ENCODE measurements around the gene CAVIN1. TPM values are rescaled to one million over a fixed set of nuclear protein-coding genes. Genes with fewer than 3 reads are reported as not detected.

Gene CAVIN1
- total and polyA plus RNA-seq, 10 donors, result 25.3 to 224 (median 131) TPM

DNA sequence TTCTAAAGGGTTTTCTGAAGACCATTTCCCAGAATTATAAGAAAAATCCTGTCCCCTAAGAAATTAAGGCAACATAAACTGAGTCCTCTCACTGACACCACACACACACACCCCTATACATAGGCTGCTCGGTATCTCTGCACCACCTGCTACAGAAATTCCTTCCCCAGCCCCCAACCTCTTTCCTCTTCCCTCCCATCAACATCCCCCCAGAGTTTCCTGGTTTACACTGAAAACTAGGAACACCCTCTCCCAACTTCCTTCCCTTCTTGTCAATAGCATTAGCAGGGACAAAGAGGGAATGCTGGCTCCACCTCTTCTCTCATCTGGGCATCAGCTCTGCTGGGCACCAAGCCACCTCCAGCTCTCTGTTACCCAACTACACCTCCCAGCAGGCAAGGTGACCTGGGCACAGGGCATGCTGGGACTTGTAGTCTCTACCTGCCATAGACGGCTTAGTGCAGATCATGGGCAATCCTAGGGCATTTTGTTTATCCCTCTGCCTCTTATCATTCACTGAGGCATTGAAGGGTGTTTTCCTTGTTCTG, 15.7 kb downstream of the CAVIN1 start:
- H3K4me3 ChIP-seq, result peak overlapping the region in 1 of 8 donors; percentile 4
- H3K4me1 ChIP-seq, result peaks cover 24 to 97% (median 62%) of the 10 kb centered on the region in 6 donors
- peaks cover 0 to 31% (median 11%) of the 10 kb centered on the region in 6 donors for H3K36me3 ChIP-seq
- peak; percentile 93 for DNase-seq
- peak in 2 of 3 donors; percentile 78 to 86 for TF ChIP-seq POLR2AphosphoS5 (IDR thresholded peaks at IDR 0.05)
- TF ChIP-seq, protein P1, sequence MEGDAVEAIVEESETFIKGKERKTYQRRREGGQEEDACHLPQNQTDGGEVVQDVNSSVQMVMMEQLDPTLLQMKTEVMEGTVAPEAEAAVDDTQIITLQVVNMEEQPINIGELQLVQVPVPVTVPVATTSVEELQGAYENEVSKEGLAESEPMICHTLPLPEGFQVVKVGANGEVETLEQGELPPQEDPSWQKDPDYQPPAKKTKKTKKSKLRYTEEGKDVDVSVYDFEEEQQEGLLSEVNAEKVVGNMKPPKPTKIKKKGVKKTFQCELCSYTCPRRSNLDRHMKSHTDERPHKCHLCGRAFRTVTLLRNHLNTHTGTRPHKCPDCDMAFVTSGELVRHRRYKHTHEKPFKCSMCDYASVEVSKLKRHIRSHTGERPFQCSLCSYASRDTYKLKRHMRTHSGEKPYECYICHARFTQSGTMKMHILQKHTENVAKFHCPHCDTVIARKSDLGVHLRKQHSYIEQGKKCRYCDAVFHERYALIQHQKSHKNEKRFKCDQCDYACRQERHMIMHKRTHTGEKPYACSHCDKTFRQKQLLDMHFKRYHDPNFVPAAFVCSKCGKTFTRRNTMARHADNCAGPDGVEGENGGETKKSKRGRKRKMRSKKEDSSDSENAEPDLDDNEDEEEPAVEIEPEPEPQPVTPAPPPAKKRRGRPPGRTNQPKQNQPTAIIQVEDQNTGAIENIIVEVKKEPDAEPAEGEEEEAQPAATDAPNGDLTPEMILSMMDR (IDR thresholded peaks at IDR 0.05 in 8 of 11, conservative IDR thresholded peaks at IDR 0.05 in 3 of 11), result no peak
- peak overlapping the region in 7 of 8 donors; percentile 72 to 87 (median 80) for H3K27ac ChIP-seq
- H3K27me3 ChIP-seq (replicated peaks in 1 of 7), result no peaks in the 10 kb centered on the region
- no peaks in the 10 kb centered on the region for H3K9me3 ChIP-seq
- 10 to 22% (median 12%) methylated on average over 2 of the region's 2 CpGs for WGBS, 5 donors
- intact Hi-C loops (cut with DNase I; ENCODE audit: low total_unique reads), result loop anchor here (5.0 kb wide), 1 partner anchor 85 kb away; no protein-coding TSS in a partner anchor

DNA sequence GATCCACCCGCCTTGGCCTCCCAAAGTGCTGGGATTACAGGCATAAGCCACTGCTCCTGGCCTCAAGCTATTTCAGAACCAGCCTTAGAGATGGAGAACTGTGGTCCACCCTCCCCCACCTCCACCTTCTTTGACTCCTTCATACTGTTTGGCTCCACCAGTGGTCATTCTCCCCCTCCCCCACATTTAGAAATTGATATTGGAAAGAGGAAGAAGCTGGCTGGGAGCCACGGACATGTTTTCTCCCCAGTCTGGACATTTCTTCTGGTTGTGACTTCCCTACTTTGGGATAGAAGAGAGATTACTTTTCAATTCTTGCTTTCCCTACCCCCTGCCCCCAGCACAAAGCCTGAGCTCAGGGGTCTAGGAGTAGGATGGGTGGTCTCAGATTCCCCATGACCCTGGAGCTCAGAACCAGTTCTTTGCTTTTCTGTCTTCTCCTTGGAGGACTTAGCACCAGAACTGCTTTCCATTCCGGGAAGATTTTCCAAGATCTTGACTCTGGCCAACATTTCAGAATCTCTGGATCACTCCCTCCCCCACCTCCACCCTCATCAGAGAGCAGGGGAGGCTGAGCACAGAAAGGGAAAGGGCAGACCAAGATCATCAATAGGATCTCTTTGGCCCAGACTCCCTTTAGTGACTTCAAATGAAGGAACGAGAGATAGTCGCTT, 16.3 kb downstream of the CAVIN1 start:
- WGBS, 5 donors, result 56 to 74% (median 65%) methylated on average over 5 of the region's 5 CpGs
- Histone ChIP-seq H3K9me3 (no peaks in the 10 kb centered on the region), H3K4me1 (peaks cover 20 to 96% (median 59%) of the 10 kb centered on the region in 6 donors), H3K4me3 (peak overlapping the region in 1 of 8 donors; percentile 4), H3K27me3 (replicated peaks in 1 of 7) (no peaks in the 10 kb centered on the region), H3K27ac (peak overlapping the region in 7 of 8 donors; percentile 72 to 87 (median 80)), H3K36me3 (peaks cover 0 to 32% (median 11%) of the 10 kb centered on the region in 6 donors)
- TF ChIP-seq POLR2A (IDR thresholded peaks at IDR 0.05), result no peak
- DNase-seq, result no peak
- intact Hi-C loops (cut with DNase I; ENCODE audit: low total_unique reads), result loop anchor here (5.0 kb wide), 1 partner anchor 84 kb away; no protein-coding TSS in a partner anchor

DNA sequence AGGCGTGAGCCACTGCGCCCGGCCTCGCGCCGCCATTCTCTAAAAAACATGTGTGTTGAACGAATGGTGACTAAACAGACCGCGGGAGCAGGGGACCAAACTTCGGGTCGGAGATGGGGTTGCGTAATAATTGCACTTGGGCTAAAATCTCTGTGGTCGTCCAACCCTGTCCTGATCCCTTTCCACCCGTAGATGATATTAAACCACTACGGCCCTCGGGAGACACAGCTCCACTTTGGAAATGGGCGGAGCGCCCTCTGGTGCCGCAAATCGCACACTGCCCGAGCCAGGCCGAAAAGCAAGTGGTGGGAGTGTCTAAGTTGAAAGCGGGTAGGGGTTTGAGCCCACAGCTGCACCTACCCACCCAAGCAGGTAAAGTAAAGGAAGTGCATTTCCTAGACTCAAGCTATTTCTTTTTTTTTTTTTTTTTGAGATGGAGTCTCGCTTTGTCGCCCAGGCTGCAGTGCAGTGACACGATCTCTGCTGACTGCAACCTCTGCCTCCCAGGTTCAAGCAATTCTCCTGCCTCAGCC, 17.0 kb downstream of the CAVIN1 start:
- intact Hi-C loops (cut with DNase I; ENCODE audit: low total_unique reads), result loop anchor here (5.0 kb wide), 1 partner anchor 84 kb away; no protein-coding TSS in a partner anchor
- peaks cover 0 to 32% (median 11%) of the 10 kb centered on the region in 6 donors for H3K36me3 ChIP-seq
- DNase-seq, result peak; percentile 95
- no peaks in the 10 kb centered on the region for H3K9me3 ChIP-seq
- no peaks in the 10 kb centered on the region for H3K27me3 ChIP-seq (replicated peaks in 1 of 7)
- 34 to 38% (median 35%) methylated on average over 25 to 26 of the region's 26 CpGs for WGBS, 5 donors
- peak overlapping the region in 1 of 8 donors; percentile 19 for H3K4me3 ChIP-seq
- peaks cover 16 to 89% (median 52%) of the 10 kb centered on the region in 6 donors for H3K4me1 ChIP-seq
- H3K27ac ChIP-seq, result peak overlapping the region in 7 of 8 donors; percentile 72 to 87 (median 80)
- TF ChIP-seq POLR2AphosphoS5 (IDR thresholded peaks at IDR 0.05) (peak; percentile 56 to 76 (median 73)), POLR2A (IDR thresholded peaks at IDR 0.05) (no peak)
- TF ChIP-seq, protein P1 (IDR thresholded peaks at IDR 0.05 in 8 of 11, conservative IDR thresholded peaks at IDR 0.05 in 3 of 11), result peak; percentile 86 to 96 (median 90)

DNA sequence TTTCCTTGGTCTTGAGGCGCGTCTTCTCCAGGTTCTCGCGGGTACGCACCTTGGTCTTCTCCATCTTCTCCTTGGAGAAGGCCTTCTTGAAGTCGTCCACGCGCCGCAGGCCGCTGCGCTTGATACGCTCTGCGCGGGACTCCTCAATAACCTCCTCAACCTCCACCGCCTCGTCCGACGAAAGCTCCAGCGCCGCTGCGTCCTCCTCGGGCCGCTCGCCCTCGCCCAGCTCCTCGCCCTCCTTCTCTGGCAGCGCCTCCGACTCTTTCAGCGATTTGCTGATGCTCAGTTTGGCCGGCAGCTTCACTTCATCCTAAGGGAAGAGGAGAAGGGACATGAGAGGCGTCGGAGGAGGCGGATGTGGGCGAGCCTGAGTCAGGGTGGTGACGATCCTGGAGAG, 18.0 kb downstream of the CAVIN1 start:
- Histone ChIP-seq H3K27me3 (replicated peaks in 1 of 7) (no peaks in the 10 kb centered on the region), H3K4me3 (no peak overlapping the region), H3K4me1 (peaks cover 16 to 83% (median 51%) of the 10 kb centered on the region in 6 donors), H3K27ac (no peak overlapping the region), H3K9me3 (no peaks in the 10 kb centered on the region), H3K36me3 (peaks cover 0 to 32% (median 11%) of the 10 kb centered on the region in 6 donors)
- intact Hi-C loops (cut with DNase I; ENCODE audit: low total_unique reads), result loop anchor here (5.0 kb wide), 1 partner anchor 83 kb away; no protein-coding TSS in a partner anchor
- 91 to 95% (median 93%) methylated on average over 35 of the region's 35 CpGs for WGBS, 5 donors
- TF ChIP-seq, protein P1 (IDR thresholded peaks at IDR 0.05 in 8 of 11, conservative IDR thresholded peaks at IDR 0.05 in 3 of 11), result no peak
- peak in 1 of 3 donors; percentile 12 for TF ChIP-seq POLR2AphosphoS5 (IDR thresholded peaks at IDR 0.05)
- no peak for DNase-seq
